GM18505 (cell line): ENCODE data around the gene FBXL7.

Source experiments
- ATAC-seq: cut with Tn5 transposase; IDR thresholded peaks from one replicate; pipeline ENCODE4 v1.9.1; 2021; ENCODE audit not compliant: unreplicated experiment
- POLR2A ChIP-seq: IDR thresholded peaks from 4 replicates; pipeline ENCODE4 v1.6.1; 2011; ENCODE audit warnings: borderline replicate concordance; ENCODE audit not compliant: insufficient read depth, insufficient read length; ENCODE audit errors: extremely low read depth

Gene FBXL7

DNA sequence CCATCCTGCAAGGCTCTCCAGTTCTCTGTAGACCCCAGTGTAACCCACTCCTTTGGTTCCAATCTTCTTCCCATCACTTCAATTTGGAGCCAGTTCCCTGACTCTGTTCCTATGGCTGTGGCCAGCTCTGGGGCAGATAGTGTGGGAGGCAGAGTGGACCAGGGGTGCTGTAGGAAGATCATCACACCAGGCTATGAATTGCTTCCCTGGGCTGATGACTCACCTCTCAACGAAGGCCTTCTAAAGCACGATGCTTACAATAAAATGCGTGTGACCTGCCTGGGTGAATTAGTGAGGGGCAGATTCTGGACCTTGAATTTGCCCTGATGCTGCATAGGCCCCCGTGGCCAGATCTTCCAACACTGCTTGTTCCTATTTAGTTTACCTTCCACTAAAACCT, 289.7 kb downstream of the FBXL7 start:
- no peak for ATAC-seq
- TF ChIP-seq POLR2A = no peak

DNA sequence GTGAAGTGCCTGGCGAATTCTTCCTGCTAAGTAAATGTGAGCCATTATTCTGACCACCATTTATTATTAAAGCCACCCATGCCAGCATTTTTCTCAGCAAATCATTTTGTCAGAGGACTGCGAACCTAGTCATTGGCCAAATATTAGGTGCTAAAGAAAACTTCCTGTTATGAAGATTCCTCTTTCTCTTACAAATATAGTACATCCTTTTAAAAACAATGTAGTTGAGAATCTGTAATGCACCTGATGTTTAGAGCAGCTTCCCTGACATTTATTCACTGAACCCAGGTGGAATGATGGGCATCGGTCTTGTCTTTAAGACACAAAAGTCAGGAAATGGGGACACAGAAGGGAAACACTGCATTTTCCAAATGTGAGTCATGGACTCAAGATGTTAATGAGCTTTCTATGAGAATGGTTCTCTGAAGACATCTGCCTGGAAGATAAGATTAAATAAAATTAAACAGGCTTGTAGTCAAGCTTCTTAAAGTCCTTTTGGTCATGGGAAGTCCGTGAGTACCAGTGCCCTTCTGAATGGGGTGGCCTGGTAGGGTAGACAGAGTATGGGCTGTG, 290.6 kb downstream of the FBXL7 start:
- no peak for ATAC-seq
- no peak for TF ChIP-seq POLR2A

DNA sequence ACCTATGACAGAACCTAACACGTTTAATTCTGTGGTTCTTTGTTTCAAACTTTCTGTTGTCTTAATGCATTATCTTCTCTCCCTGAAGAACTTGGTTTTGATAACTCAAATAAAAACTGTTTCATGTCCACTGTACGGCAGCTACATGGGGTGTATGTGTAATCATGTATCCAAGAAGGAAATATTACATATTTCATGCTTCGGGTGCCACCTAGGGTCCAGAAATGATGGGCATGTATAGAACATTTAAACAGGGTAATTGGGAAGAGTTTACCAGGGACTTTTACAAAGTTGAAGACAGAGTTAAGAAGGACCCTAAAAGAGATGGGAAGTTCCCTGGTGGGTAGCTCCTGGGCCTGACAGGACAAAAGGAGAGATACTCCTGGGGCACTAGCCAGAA, 291.3 kb downstream of the FBXL7 start:
- TF ChIP-seq POLR2A = no peak
- ATAC-seq = no peak

DNA sequence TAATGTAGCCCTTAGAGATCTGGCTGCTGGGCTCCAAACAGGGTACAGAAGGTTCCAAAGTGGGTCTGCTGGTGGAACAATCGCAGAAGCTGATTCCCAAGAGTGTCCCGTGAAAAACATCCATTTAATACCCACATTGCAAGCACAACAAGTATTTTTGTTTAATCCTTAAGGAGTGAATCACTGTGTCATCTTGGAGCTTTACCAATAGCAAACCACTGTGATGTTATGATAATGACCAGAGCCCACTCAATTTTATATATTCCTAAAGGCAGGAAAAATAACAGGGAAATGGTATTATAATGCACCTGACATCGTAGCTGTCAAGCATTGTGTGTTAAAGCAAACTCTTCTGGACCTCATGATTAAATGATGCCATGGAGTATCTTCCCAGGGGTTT, 291.9 kb downstream of the FBXL7 start:
- no peak for ATAC-seq
- no peak for TF ChIP-seq POLR2A

DNA sequence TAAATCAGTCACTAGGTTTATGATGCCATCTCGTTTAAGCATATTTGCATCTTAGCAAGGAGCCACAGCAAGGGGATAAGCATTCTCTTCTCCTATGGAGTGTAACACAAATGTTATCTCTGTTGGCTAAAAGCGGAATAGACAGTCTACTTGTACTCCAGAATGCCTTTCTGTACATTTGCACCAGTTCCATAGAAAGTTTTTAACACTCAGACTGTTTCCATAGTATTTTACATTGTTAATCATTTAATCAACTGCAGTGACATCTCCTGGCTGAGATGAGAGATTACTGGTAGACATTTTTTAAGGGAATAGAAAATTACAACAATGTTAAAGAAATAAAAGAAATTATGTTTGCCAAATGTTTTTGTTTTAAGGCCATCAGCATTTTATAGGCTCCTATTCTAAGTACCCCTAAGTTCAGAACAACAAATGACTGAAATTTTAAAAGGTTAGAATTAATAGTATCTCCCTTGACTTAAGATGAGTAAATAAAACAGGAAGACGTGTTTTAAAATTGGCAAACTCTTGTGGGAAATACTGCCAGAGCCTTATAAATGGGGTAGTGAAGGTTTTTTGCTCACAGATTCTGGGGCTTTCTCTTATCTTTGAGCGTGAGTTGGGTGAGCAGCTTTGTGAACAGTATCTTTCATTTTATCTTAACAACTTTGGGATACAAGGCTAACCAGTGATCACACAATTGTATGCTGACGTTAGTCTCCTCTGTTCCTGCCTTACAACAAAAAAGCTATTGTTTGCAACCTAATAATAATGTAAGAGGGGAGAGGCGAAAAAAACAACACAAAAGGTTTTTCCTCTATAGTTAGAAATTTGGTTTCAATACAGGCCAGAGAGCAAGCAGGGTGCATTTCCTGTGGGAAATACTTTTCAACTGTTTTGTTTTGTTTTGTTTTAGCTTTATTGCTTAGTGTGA, 294.3 kb downstream of the FBXL7 start:
- TF ChIP-seq POLR2A = no peak
- ATAC-seq = no peak

DNA sequence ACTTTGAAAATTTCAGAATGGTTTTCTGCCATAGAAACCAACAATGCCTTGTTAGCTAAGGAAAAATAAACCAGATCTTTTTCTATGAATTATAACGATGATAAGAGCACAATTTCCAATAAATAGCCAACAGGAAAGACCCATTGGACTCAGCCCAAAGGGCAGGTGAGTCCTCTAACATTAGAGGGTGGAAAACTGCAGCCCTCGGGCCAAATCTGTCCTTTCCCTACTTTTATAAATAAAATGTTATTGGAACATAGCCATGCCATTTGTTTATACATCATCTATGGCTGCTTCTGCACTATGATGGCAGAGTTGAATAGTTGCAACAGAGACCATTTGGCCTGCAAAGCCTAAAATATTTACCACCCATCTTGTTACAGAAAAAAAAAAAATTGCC, 296.1 kb downstream of the FBXL7 start:
- ATAC-seq = no peak
- TF ChIP-seq POLR2A = no peak

DNA sequence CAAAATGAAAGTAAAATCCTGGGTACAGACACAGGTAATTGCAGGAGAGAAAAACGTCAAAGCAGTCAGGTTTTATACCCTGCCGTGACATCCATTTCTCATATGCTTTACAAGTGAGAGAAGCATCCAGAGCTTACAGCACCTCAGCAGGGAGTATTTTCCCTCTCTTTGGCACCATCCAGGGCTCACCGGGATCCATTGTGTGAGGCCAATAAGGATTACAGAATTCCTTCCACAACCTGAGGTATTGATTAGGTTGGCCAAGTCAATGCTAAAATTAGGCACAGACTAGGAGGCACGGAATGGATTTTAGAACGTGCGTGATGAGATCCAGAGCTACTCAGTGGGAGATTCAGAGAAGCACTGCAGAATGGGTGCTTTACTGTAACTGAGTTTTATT, 296.6 kb downstream of the FBXL7 start:
- TF ChIP-seq POLR2A = no peak
- ATAC-seq = no peak

DNA sequence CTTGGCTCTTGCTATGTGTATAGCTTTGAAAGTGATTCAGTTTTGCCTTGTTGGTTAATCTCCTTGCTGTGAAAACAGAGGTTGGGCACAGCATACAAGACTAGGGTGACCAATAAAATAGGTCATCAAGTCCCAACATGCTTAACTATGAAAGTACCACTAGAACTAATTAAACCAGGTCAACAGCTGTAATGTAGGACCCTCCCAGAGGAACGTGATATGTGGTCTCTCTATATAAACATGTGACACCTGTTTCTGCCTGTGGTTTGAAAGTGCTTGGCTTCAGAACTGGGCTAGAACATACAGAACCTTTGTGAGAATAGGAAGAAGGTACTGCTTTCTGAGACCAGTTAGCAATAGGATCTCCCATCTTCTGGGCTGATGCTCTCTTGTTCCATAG, 297.1 kb downstream of the FBXL7 start:
- TF ChIP-seq POLR2A = no peak
- no peak for ATAC-seq

DNA sequence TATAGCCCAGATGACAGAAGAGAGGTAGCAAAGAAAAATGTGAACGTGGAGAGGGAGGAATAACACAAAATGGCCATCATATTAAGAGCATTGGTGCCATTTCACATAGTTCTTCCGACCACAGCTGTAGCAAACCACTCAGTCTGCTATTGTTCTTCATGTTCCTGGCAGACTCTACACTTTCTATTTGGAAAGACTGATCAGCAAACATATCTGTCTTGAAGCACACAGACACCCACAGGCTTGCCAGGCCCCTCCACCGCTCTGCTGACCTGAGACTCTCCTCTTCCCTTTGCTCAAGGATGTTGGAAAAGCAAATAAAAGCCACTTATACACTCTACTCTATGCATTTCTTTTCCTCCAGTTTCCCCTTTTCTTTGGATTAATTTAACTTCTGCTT, 298.0 kb downstream of the FBXL7 start:
- no peak for TF ChIP-seq POLR2A
- no peak for ATAC-seq

DNA sequence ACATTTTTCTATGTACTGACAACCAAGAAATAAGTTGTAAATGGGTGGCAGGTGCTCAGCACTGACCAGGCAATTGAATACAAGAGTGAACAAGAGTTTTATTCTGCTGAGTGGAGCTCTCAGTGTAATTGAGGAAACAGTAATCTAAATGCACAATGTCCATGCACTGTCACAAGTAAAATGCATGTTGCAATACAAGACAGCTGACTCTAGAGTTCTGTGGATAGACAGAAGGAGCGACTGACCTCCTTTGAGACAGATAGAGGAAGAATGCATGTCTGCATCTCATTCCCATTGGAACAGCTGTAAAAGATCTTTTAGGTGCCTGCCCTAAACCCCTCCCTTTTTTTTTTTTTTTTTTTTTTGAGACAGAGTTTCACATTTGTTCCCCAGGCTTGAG, 299.0 kb downstream of the FBXL7 start:
- ATAC-seq = no peak
- no peak for TF ChIP-seq POLR2A

DNA sequence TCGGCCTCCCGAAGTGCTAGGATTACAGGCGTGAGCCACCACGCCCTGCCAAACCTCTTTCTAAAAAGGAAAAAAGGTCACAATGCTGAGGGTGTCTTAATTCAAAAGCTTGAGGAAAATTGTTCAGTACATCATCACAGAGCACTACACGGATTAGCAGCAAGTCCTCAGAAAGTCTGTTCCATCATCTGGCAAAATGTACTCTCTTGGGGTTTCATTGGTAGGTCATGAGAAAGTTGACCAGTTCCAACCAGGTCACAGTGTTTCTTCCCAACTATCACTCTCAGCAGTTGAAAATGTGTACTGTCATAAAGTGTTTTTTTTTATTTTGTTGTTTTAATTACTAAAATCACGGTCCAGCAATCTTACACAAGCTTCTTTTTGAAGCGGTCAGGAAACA, 299.6 kb downstream of the FBXL7 start:
- TF ChIP-seq POLR2A = no peak
- ATAC-seq = no peak

DNA sequence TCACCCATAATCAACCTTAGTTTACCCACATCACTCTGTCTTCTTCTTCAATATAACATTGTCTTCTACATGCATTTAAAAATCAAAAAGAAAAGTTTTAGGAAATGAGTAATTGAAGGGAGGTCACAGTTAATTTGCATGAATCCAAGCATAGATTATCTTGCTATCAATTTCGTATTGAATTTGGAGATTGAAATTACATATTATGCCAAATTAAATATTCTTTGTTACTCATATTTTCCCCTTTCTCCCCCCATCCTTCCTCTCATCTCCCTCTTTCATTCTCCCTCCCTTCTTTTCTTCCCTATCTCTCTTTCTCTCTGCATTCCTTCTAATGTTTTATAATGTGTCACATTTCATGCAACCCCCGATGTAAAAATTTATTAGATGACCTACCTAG, 303.3 kb downstream of the FBXL7 start:
- no peak for TF ChIP-seq POLR2A
- ATAC-seq = no peak

DNA sequence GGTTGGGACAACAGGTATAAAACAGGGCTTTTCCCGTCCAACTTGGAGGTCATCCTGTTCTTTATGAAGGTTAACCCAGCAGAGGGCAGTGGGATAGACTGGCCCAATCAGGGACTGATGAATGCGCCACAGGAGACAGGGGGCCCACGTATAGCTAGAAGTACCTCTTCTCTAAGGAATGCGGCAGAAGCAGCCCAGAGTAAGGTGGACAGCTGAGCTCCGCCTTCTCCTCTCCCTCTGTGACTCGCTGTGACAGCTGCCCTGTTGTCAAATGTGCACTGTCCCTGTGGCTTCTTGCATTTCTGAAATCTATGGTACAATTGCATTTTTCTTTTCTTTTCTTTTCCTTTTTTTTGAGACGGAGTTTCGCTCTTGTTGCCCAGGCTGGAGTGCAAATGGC, 306.6 kb downstream of the FBXL7 start:
- no peak for ATAC-seq

DNA sequence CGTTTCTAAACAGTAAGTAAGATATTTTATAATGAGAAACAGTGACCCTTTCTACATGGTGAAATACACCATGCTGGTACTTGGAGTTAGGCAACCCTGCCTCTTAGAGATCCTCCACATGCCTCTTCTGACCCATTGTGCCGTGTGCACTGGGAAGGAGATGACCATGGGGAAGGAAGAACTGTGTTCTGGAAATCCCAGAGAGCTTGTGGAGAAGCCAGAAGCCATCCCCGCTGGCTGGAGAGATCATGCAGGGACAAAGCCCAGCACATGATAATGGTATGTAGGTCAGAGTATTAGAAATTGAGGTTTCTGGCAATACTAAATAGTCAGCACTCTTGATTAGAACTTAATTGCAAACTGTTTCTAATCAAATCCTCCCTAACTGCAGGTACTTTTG, 307.3 kb downstream of the FBXL7 start:
- no peak for ATAC-seq
- TF ChIP-seq POLR2A = no peak

More for the DNA sequence above, 306.6 kb downstream of the FBXL7 start:
- no peak for TF ChIP-seq POLR2A
